HCT116 (cell line): Measurements from ENCODE around the gene TOR1AIP2. TPM values are rescaled to one million over a fixed set of nuclear protein-coding genes. Genes with fewer than 3 reads are reported as not detected.

Source experiments
- ATAC-seq: fragments of 200-7000 bp; cut with Tn5 transposase; 2 replicates; pipeline ENCODE4 v1.9.1; 2020; ENCODE audit warnings: mild to moderate bottlenecking, moderate library complexity
- BruUV-seq: library from RNA; stranded (reverse); fragments of 400-500 nt; replicated peaks from 2 replicates; lab custom pipeline; 2021; lab: Mats Ljungman, UMichigan
- CTCF ChIA-PET: fragments of 300-600 bp; sonication (Branson Sonifier 250); formaldehyde crosslinking; loops from one replicate; lab custom pipeline; 2021; ENCODE audit warnings: antibody characterized with exemption; lab: Charles Lee
- POLR2A ChIA-PET: fragments of 300-600, 350-600 bp; sonication (Branson Sonifier 250); formaldehyde crosslinking; loops from one replicate; lab custom pipeline; 2021; ENCODE audit warnings: antibody characterized with exemption; lab: Charles Lee
- RAD21 ChIA-PET, 2 experiments: fragments of 300-600 bp; sonication (Branson Sonifier 250); formaldehyde crosslinking; loops; one replicate each; lab custom pipeline; 2023; ENCODE audit warnings: low total read pairs in 2 of 2; ENCODE audit not compliant: uncharacterized antibody in 2 of 2, unreplicated experiment in 2 of 2, low non-redundant PET in 1 of 2; lab: Charles Lee
- DNase-seq: peaks from one replicate; pipeline ENCODE4 v3.0.0-alpha.2; 2010; ENCODE audit warnings: low read depth, low spot score
- H2AFZ ChIP-seq: fragments of 200-600 bp; shearing (Covaris generic), sonication (generic); 2 replicates; pipeline ENCODE4 v1.6.1; 2017; ENCODE audit warnings: low read depth, mixed run types, mixed read lengths, antibody characterized with exemption, low read length; ENCODE audit not compliant: poor library complexity, severe bottlenecking
- H3K27ac ChIP-seq: 2 replicates; pipeline ENCODE4 v1.5.1; 2012; ENCODE audit warnings: low read depth, low read length
- H3K27me3 ChIP-seq: fragments of 200-600 bp; sonication (generic); 2 replicates; pipeline ENCODE4 v1.6.1; 2016; ENCODE audit warnings: mixed run types, low read length, mixed read lengths; ENCODE audit not compliant: insufficient read depth
- H3K36me3 ChIP-seq, 2 experiments: fragments of 200-500 bp in 1 of 2; fragments of 200-600 bp in 1 of 2; sonication (Bioruptor generic) in 1 of 2; sonication (generic) in 1 of 2; 2 replicates each; pipeline versions ENCODE4 v1.5.1 to v1.6.1; 2014 to 2016; ENCODE audit warnings: low read length in 2 of 2, inconsistent platforms in 1 of 2, mixed read lengths in 1 of 2, mixed run types in 1 of 2; ENCODE audit not compliant: insufficient read depth in 2 of 2, control insufficient read depth in 1 of 2
- H3K4me1 ChIP-seq, 2 experiments: fragments of 200-600 bp in 1 of 2; sonication (generic) in 1 of 2; 2 replicates each; pipeline versions ENCODE4 v1.5.1 to v1.6.1; 2012 to 2017; ENCODE audit warnings: low read length in 2 of 2, inconsistent platforms in 1 of 2, mild to moderate bottlenecking in 1 of 2, mixed read lengths in 1 of 2, mixed run types in 1 of 2, moderate library complexity in 1 of 2; ENCODE audit not compliant: insufficient read depth in 2 of 2, control insufficient read depth in 1 of 2
- H3K4me2 ChIP-seq: fragments of 200-600 bp; sonication (generic); 2 replicates; pipeline ENCODE4 v1.6.1; 2017; ENCODE audit warnings: mixed run types, low read length, mixed read lengths
- H3K4me3 ChIP-seq, 2 experiments: fragments of 200-600 bp in 1 of 2; sonication (generic) in 1 of 2; replicated peaks in 1 of 2; 2 replicates each; pipeline ENCODE4 v1.5.1; 2011 to 2016; ENCODE audit warnings: low read length in 2 of 2, control low read depth in 1 of 2, low read depth in 1 of 2, mild to moderate bottlenecking in 1 of 2, mixed read lengths in 1 of 2, mixed run types in 1 of 2
- H3K79me2 ChIP-seq: fragments of 200-600 bp; sonication (generic); 2 replicates; pipeline ENCODE4 v1.6.1; 2017; ENCODE audit warnings: mild to moderate bottlenecking, mixed run types, low read length, moderate library complexity, mixed read lengths; ENCODE audit not compliant: insufficient read depth
- H3K9ac ChIP-seq: fragments of 200-600 bp; sonication (generic); 2 replicates; pipeline ENCODE4 v1.6.1; 2016; ENCODE audit warnings: low read length, mixed read lengths
- H3K9me2 ChIP-seq: fragments of 200-600 bp; sonication (generic), shearing (Covaris generic); 2 replicates; pipeline ENCODE4 v1.6.1; 2017; ENCODE audit warnings: mixed run types, mild to moderate bottlenecking, moderate library complexity; ENCODE audit not compliant: insufficient read depth
- H3K9me3 ChIP-seq, 2 experiments: fragments of 200-500 bp in 1 of 2; fragments of 200-600 bp in 1 of 2; sonication (Bioruptor generic) in 1 of 2; sonication (generic) in 1 of 2; 2 replicates each; pipeline ENCODE4 v1.6.1; 2014 to 2017; ENCODE audit warnings: low read length in 2 of 2, mixed read lengths in 2 of 2, inconsistent platforms in 1 of 2, low read depth in 1 of 2, mild to moderate bottlenecking in 1 of 2, mixed run types in 1 of 2, moderate library complexity in 1 of 2; ENCODE audit not compliant: control insufficient read depth in 1 of 2, insufficient read depth in 1 of 2
- H4K20me1 ChIP-seq: fragments of 200-600 bp; sonication (generic), shearing (Covaris generic); 2 replicates; pipeline ENCODE4 v1.6.1; 2017; ENCODE audit warnings: mixed run types, mild to moderate bottlenecking, moderate library complexity; ENCODE audit not compliant: insufficient read depth
- EZH2phosphoT487 ChIP-seq: fragments of 200-600 bp; IDR thresholded peaks from 2 replicates; pipeline ENCODE4 v1.6.1; 2018; ENCODE audit warnings: antibody characterized with exemption, borderline replicate concordance
- FOSL1 ChIP-seq: IDR thresholded peaks from 2 replicates; pipeline ENCODE4 v1.6.1; 2012; ENCODE audit warnings: low read depth
- SIN3A ChIP-seq: IDR thresholded peaks from 2 replicates; pipeline ENCODE4 v1.6.1; 2012; ENCODE audit warnings: low read depth
- SP1 ChIP-seq: IDR thresholded peaks from 2 replicates; pipeline ENCODE4 v1.6.1; 2012; ENCODE audit warnings: low read depth
- TCF7L2 ChIP-seq: IDR thresholded peaks from 2 replicates; pipeline ENCODE4 v1.7.0; 2011; ENCODE audit warnings: borderline replicate concordance, inconsistent platforms; ENCODE audit not compliant: insufficient read depth, insufficient read length; ENCODE audit errors: extremely low read depth
- ZFX ChIP-seq: fragments of 450-650 bp; IDR thresholded peaks from 2 replicates; pipeline ENCODE4 v1.6.1; 2017
- intact Hi-C: fragments of 100-400 bp; cut with micrococcal nuclease; formaldehyde crosslinking; loops from 2 replicates; pipeline ENCODE4 v1.10.0; 2022
- total RNA-seq: library from RNA; stranded (reverse); gene quantifications from one replicate; pipeline ENCODE4 v1.2.1, GENCODE V29; 2021; ENCODE audit not compliant: unreplicated experiment
- TF ChIP-seq, protein P1 (sequence below), 3 experiments: fragments of 200-600 bp in 1 of 3; sonication (generic) in 1 of 3; IDR thresholded peaks in 2 of 3; conservative IDR thresholded peaks in 1 of 3; 2 replicates each; pipeline ENCODE4 v1.5.1; 2012 to 2017; ENCODE audit warnings: low read depth in 2 of 3, low read length in 2 of 3, antibody characterized with exemption in 1 of 3, borderline replicate concordance in 1 of 3, control low read depth in 1 of 3, mild to moderate bottlenecking in 1 of 3, mixed read lengths in 1 of 3, mixed run types in 1 of 3, moderate library complexity in 1 of 3; ENCODE audit not compliant: insufficient read depth in 1 of 3
- TF ChIP-seq, protein P2 (sequence below): IDR thresholded peaks from 2 replicates; pipeline ENCODE4 v1.6.1; 2012

The TOR1AIP2 gene
- total RNA-seq, 1 experiment from 2014 or later: 106 TPM

DNA sequence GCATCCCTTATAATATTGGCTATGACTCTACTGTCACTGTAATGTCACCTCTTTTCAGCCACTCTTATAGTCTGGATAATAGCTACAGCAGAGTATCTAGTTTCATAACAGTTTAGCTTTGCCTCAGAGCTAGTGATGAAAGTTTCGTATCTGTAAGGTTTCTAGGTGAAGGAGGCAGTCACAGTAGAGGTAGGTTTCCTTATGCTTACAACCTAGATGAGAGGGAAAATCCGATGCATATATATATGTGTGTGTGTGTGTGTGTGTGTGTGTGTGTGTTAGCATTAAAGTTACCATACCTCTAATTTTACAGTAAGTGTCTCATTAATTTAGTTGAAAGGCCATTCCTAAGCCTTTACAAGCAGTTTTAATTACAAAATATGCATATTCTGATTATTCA, 2.2 kb upstream of the TOR1AIP2 start:
- peaks cover 18% of the 10 kb centered on the region; the same call in 1 of the 2 replicates for H4K20me1 ChIP-seq
- no peaks in the 10 kb centered on the region for H3K9me2 ChIP-seq
- TF ChIP-seq SIN3A (no peak), ZFX (no peak), EZH2phosphoT487 (no peak), SP1 (no peak), FOSL1 (no peak), TCF7L2 (no peak)
- TF ChIP-seq, protein P1, sequence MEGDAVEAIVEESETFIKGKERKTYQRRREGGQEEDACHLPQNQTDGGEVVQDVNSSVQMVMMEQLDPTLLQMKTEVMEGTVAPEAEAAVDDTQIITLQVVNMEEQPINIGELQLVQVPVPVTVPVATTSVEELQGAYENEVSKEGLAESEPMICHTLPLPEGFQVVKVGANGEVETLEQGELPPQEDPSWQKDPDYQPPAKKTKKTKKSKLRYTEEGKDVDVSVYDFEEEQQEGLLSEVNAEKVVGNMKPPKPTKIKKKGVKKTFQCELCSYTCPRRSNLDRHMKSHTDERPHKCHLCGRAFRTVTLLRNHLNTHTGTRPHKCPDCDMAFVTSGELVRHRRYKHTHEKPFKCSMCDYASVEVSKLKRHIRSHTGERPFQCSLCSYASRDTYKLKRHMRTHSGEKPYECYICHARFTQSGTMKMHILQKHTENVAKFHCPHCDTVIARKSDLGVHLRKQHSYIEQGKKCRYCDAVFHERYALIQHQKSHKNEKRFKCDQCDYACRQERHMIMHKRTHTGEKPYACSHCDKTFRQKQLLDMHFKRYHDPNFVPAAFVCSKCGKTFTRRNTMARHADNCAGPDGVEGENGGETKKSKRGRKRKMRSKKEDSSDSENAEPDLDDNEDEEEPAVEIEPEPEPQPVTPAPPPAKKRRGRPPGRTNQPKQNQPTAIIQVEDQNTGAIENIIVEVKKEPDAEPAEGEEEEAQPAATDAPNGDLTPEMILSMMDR (IDR thresholded peaks at IDR 0.05 in 2 of 3, conservative IDR thresholded peaks at IDR 0.05 in 1 of 3; ENCODE audit: borderline replicate concordance in 1 of 3, insufficient read depth in 1 of 3, low read depth in 2 of 3, low read length in 2 of 3): no peak
- TF ChIP-seq, protein P2, sequence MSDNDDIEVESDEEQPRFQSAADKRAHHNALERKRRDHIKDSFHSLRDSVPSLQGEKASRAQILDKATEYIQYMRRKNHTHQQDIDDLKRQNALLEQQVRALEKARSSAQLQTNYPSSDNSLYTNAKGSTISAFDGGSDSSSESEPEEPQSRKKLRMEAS: no peak
- no TSS peak for BruUV-seq
- no peaks in the 10 kb centered on the region for H3K27me3 ChIP-seq
- H3K79me2 ChIP-seq: peaks cover 46% of the 10 kb centered on the region
- no peak overlapping the region for H3K9ac ChIP-seq
- POLR2A ChIA-PET: no interaction called here
- intact Hi-C loops: no loop called here
- CTCF ChIA-PET: interaction anchor here (1.4 kb wide), 1 partner anchor 289 kb away, joined by 4 read pairs; no protein-coding TSS in a partner anchor
- RAD21 ChIA-PET: no interaction called here
- H3K4me1 ChIP-seq: peaks cover 14 to 36% of the 10 kb centered on the region in 2 experiments
- no peak overlapping the region for H3K4me3 ChIP-seq
- ATAC-seq (no peak), DNase-seq (no peak)
- peaks cover under 1 to 12% of the 10 kb centered on the region in 2 experiments; a peak in 3 of 4 replicates for H3K36me3 ChIP-seq
- H3K4me2 ChIP-seq: no peak overlapping the region
- H3K27ac ChIP-seq: no peak overlapping the region
- H3K9me3 ChIP-seq: no peaks in the 10 kb centered on the region
- H2AFZ ChIP-seq: no peak overlapping the region
